Cerebellar nuclear complex (tissue), 1 donor: Measurements from ENCODE around the gene BIRC5.

Source experiments
- DNase-seq, 2 experiments: peaks; one replicate each; lab custom pipeline; 2025; lab: John Stamatoyannopoulos, UW

Gene BIRC5

DNA sequence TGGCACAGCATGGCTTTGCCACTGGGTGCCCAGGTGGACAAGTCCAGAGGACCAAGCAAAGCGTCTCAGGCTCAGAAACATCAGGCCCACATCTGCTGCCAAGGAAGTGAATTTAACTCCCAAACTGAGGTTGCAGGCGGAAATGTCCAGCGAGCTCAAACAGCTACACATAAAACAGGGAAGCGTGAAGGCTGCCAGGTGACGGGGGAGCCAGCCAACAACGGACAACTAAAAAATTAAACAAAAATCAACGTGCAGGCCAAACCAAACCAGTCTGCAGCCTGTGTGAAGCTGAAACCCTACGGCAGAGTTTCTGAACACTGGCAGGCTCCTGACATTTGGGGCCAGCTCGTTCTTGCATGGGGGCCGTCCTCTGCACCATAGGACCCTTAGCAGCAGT, 29.7 kb upstream of the BIRC5 start:
- no peak for DNase-seq

- no peak for DNase-seq
Observed at GRCh38 chr17:78184868-78185267, 29.2 kb upstream of the BIRC5 start.

DNA sequence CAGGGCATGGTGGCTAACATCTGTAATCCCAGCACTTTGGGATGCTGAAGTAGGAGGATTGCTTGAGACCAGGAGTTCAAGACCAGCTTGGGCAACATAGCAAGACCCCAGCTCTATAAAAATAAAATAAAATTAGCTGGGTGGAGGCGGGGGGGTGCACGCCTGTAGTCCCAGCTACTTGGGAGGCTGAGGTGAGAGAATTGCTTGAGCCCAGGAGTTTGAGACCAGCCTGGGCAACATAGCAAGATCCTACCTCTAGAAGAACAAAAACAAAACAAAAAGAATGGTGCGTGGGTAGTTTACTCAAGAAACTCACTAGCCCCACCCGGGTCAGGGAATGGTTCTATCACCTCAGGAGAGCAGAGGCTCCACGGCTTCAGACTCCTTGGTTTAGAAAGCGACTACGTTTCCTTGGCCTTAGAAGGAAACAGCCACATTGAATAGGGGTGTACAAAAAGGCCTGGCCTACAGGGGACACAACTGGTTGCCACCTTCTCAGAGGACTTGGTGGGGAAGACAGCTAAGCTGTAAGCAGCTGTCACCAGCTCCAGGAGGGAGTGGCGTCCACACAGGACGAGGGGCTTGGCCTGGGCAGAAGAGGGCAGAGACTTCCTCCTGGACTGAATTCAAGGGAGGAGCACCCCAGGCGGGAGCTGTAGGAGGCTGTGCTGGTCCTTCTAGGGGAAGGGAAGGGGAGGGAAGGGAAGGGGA, 27.9 kb upstream of the BIRC5 start:
- no peak for DNase-seq

GRCh38 chr17:78186692-78187595, 27.1 kb upstream of the BIRC5 start, which contains the start of the genes AFMID and TK1:
Gene AFMID (plus strand): TSS chr17:78187362. CDS start chr17:78187371, 9 bp downstream.
Gene TK1 (minus strand): TSS chr17:78187052. CDS start chr17:78186994, 58 bp downstream.
- DNase-seq = peak; percentile 61 to 96

- DNase-seq = no peak
Observed at GRCh38 chr17:78196716-78197115, 17.3 kb upstream of the BIRC5 start.

DNA sequence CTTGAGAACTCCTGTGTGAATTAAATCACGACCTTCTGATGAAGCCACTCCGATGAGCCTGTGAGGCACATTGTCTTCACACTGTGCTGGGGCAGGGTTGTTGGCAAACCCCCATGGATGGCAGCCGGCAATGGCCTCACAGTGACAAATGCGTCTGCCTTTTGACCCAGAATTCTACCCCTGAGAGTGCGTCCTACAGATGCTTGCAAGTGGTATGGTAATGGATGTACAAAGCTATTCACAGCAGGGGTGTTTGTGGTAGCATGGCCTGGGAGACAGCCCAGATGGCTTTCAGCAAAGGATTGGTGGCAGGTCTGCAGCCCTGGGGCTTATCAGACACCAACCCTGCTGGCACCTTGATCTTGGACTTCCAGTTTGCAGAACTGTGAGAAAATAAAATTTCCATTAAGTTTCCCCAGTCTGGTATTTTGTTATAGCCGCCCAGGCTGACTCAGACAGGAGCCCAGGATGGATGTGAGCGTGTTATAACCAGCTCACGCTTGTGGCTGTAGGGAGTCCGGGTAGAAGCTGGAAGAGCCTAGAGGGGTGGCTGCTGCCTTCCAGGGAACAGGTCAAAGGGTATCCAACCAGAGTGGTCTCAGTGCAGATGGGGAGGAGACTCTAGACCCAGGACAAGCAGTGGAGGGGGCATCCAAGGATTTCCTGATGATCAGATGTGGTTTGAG, 16.8 kb upstream of the BIRC5 start:
- peak in 1 of 2 experiments; percentile 61 for DNase-seq

DNA sequence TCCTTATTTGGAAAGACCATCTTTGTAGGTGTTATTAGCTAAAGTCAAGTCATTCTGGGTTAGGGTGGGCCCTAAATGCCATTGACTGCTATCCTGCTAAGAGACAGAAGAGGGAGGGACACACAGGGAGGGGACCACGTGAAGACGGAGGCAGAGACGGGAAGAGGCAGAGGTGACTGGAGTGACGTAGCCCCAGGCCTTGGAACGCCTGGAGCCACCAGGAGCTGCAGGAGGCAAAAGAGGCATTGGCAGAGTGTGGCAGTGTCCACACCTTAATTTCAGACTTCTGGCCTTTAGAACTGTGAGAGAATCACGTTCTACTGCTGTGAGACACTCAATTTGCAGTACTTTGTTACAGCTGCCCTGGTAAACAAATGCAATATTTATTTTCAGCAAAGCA, 13.6 kb upstream of the BIRC5 start:
- no peak for DNase-seq

- DNase-seq = no peak
Observed at GRCh38 chr17:78202666-78203065, 11.4 kb upstream of the BIRC5 start.

DNA sequence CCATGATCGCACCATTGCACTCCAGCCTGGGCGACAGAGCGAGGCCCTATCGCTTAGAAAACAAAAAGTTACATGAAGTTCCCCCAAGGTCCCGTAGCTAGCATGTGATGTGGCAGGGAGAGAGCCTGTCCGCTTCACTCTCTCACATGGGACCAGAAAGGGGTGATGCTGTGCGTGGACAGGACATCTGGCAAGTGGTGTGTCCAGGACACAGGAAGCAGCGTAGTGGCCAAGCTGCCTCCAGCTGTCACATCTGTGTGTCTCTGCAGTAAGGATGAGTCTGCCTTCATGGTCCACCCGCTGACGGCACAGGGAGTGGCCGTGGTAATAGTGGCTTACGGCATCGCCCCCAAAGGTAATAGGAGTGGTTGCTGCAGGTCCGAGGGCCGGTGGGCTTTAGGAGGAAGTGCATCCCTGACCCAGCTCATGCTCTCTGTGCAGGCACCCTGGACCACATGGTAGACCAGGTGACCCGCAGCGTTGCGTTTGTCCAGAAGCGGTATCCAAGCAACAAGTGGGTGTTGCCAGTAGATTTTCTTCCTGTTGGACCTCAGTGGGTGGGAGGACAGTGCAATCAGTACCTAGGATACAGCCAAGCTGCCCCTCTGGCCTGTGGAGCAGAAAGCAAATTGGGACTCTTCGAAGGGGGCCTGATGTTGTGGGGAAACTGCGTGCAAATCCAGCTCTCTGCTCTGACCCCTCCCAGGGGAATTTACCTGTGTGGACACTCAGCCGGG, 9.5 kb upstream of the BIRC5 start:
- DNase-seq = no peak

- DNase-seq = no peak
Observed at GRCh38 chr17:78205124-78205775, 8.8 kb upstream of the BIRC5 start.

GRCh38 chr17:78206298-78206697, 7.8 kb upstream of the BIRC5 start:
- no peak for DNase-seq

- no peak for DNase-seq
Observed at GRCh38 chr17:78208486-78208885, 5.6 kb upstream of the BIRC5 start.

GRCh38 chr17:78210111-78210510, 3.9 kb upstream of the BIRC5 start:
- DNase-seq = peak in 1 of 2 experiments; percentile 22

DNA sequence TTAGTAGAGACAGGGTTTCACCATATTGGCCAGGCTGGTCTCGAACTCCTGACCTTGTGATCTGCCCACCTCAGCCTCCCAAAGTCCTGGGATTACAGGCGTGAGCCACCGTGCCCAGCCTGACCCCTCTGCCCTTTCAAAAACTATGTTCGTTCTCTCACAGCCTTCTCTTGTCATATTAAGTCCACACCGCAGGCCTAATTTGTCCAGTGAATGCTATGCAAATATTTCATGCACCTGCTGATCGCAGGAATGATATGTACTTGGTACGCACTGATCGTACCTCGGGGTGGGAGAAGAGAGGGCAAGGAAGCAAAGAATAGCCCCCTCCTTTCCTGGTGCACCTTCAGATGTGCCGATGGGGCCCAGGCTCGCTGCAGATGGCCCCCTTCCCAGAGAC, 3.0 kb upstream of the BIRC5 start:
- no peak for DNase-seq

DNA sequence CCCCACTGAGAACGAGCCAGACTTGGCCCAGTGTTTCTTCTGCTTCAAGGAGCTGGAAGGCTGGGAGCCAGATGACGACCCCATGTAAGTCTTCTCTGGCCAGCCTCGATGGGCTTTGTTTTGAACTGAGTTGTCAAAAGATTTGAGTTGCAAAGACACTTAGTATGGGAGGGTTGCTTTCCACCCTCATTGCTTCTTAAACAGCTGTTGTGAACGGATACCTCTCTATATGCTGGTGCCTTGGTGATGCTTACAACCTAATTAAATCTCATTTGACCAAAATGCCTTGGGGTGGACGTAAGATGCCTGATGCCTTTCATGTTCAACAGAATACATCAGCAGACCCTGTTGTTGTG, 631 bp downstream of the BIRC5 start:
- no peak for DNase-seq

- DNase-seq = no peak
Observed at GRCh38 chr17:78219396-78220150, 5.5 kb downstream of the BIRC5 start.

- DNase-seq = no peak
Observed at GRCh38 chr17:78223061-78223460, 9.0 kb downstream of the BIRC5 start.

DNA sequence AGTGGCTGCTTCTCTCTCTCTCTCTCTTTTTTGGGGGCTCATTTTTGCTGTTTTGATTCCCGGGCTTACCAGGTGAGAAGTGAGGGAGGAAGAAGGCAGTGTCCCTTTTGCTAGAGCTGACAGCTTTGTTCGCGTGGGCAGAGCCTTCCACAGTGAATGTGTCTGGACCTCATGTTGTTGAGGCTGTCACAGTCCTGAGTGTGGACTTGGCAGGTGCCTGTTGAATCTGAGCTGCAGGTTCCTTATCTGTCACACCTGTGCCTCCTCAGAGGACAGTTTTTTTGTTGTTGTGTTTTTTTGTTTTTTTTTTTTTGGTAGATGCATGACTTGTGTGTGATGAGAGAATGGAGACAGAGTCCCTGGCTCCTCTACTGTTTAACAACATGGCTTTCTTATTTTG, 9.7 kb downstream of the BIRC5 start:
- no peak for DNase-seq

- DNase-seq = peak in 1 of 2 experiments; percentile 52
Observed at GRCh38 chr17:78224231-78225087, 10.4 kb downstream of the BIRC5 start.
